HCT116 (cell line): ENCODE results near the gene RBL1. TPM values are rescaled to one million over a fixed set of nuclear protein-coding genes. Genes with fewer than 3 reads are reported as not detected.

ENCODE experiments used
- ATAC-seq: fragments of 200-7000 bp; cut with Tn5 transposase; 2 replicates; pipeline ENCODE4 v1.9.1; 2020; ENCODE audit warnings: mild to moderate bottlenecking, moderate library complexity
- Bru-seq: library from RNA; stranded (reverse); fragments of 400-500 nt; gene quantifications from one replicate; lab custom pipeline; 2021; lab: Mats Ljungman, UMichigan
- BruChase-seq, 2 experiments: library from RNA; stranded (reverse); fragments of 400-500 nt; gene quantifications; one replicate each; lab custom pipeline; 2021; lab: Mats Ljungman, UMichigan
- BruUV-seq: library from RNA; stranded (reverse); fragments of 400-500 nt; replicated peaks from 2 replicates; lab custom pipeline; 2021; lab: Mats Ljungman, UMichigan
- CTCF ChIA-PET: fragments of 300-600 bp; sonication (Branson Sonifier 250); formaldehyde crosslinking; loops from one replicate; lab custom pipeline; 2021; ENCODE audit warnings: antibody characterized with exemption; lab: Charles Lee
- POLR2A ChIA-PET: fragments of 300-600, 350-600 bp; sonication (Branson Sonifier 250); formaldehyde crosslinking; loops from one replicate; lab custom pipeline; 2021; ENCODE audit warnings: antibody characterized with exemption; lab: Charles Lee
- RAD21 ChIA-PET, 2 experiments: fragments of 300-600 bp; sonication (Branson Sonifier 250); formaldehyde crosslinking; loops; one replicate each; lab custom pipeline; 2023; ENCODE audit warnings: low total read pairs in 2 of 2; ENCODE audit not compliant: uncharacterized antibody in 2 of 2, unreplicated experiment in 2 of 2, low non-redundant PET in 1 of 2; lab: Charles Lee
- DNase-seq: peaks from one replicate; pipeline ENCODE4 v3.0.0-alpha.2; 2010; ENCODE audit warnings: low read depth, low spot score
- H2AFZ ChIP-seq: fragments of 200-600 bp; shearing (Covaris generic), sonication (generic); 2 replicates; pipeline ENCODE4 v1.6.1; 2017; ENCODE audit warnings: low read depth, mixed run types, mixed read lengths, antibody characterized with exemption, low read length; ENCODE audit not compliant: poor library complexity, severe bottlenecking
- H3K27ac ChIP-seq: 2 replicates; pipeline ENCODE4 v1.5.1; 2012; ENCODE audit warnings: low read depth, low read length
- H3K27me3 ChIP-seq: fragments of 200-600 bp; sonication (generic); 2 replicates; pipeline ENCODE4 v1.6.1; 2016; ENCODE audit warnings: mixed run types, low read length, mixed read lengths; ENCODE audit not compliant: insufficient read depth
- H3K36me3 ChIP-seq, 2 experiments: fragments of 200-500 bp in 1 of 2; fragments of 200-600 bp in 1 of 2; sonication (Bioruptor generic) in 1 of 2; sonication (generic) in 1 of 2; 2 replicates each; pipeline versions ENCODE4 v1.5.1 to v1.6.1; 2014 to 2016; ENCODE audit warnings: low read length in 2 of 2, inconsistent platforms in 1 of 2, mixed read lengths in 1 of 2, mixed run types in 1 of 2; ENCODE audit not compliant: insufficient read depth in 2 of 2, control insufficient read depth in 1 of 2
- H3K4me1 ChIP-seq, 2 experiments: fragments of 200-600 bp in 1 of 2; sonication (generic) in 1 of 2; 2 replicates each; pipeline versions ENCODE4 v1.5.1 to v1.6.1; 2012 to 2017; ENCODE audit warnings: low read length in 2 of 2, inconsistent platforms in 1 of 2, mild to moderate bottlenecking in 1 of 2, mixed read lengths in 1 of 2, mixed run types in 1 of 2, moderate library complexity in 1 of 2; ENCODE audit not compliant: insufficient read depth in 2 of 2, control insufficient read depth in 1 of 2
- H3K4me2 ChIP-seq: fragments of 200-600 bp; sonication (generic); 2 replicates; pipeline ENCODE4 v1.6.1; 2017; ENCODE audit warnings: mixed run types, low read length, mixed read lengths
- H3K4me3 ChIP-seq, 2 experiments: fragments of 200-600 bp in 1 of 2; sonication (generic) in 1 of 2; replicated peaks in 1 of 2; 2 replicates each; pipeline ENCODE4 v1.5.1; 2011 to 2016; ENCODE audit warnings: low read length in 2 of 2, control low read depth in 1 of 2, low read depth in 1 of 2, mild to moderate bottlenecking in 1 of 2, mixed read lengths in 1 of 2, mixed run types in 1 of 2
- H3K79me2 ChIP-seq: fragments of 200-600 bp; sonication (generic); 2 replicates; pipeline ENCODE4 v1.6.1; 2017; ENCODE audit warnings: mild to moderate bottlenecking, mixed run types, low read length, moderate library complexity, mixed read lengths; ENCODE audit not compliant: insufficient read depth
- H3K9ac ChIP-seq: fragments of 200-600 bp; sonication (generic); 2 replicates; pipeline ENCODE4 v1.6.1; 2016; ENCODE audit warnings: low read length, mixed read lengths
- H3K9me2 ChIP-seq: fragments of 200-600 bp; sonication (generic), shearing (Covaris generic); 2 replicates; pipeline ENCODE4 v1.6.1; 2017; ENCODE audit warnings: mixed run types, mild to moderate bottlenecking, moderate library complexity; ENCODE audit not compliant: insufficient read depth
- H3K9me3 ChIP-seq, 2 experiments: fragments of 200-500 bp in 1 of 2; fragments of 200-600 bp in 1 of 2; sonication (Bioruptor generic) in 1 of 2; sonication (generic) in 1 of 2; 2 replicates each; pipeline ENCODE4 v1.6.1; 2014 to 2017; ENCODE audit warnings: low read length in 2 of 2, mixed read lengths in 2 of 2, inconsistent platforms in 1 of 2, low read depth in 1 of 2, mild to moderate bottlenecking in 1 of 2, mixed run types in 1 of 2, moderate library complexity in 1 of 2; ENCODE audit not compliant: control insufficient read depth in 1 of 2, insufficient read depth in 1 of 2
- H4K20me1 ChIP-seq: fragments of 200-600 bp; sonication (generic), shearing (Covaris generic); 2 replicates; pipeline ENCODE4 v1.6.1; 2017; ENCODE audit warnings: mixed run types, mild to moderate bottlenecking, moderate library complexity; ENCODE audit not compliant: insufficient read depth
- ATF3 ChIP-seq: IDR thresholded peaks from 2 replicates; pipeline ENCODE4 v1.6.1; 2012
- CBX3 ChIP-seq: IDR thresholded peaks from 2 replicates; pipeline ENCODE4 v1.6.1; 2012; ENCODE audit warnings: low read depth
- CEBPB ChIP-seq: IDR thresholded peaks from 2 replicates; pipeline ENCODE4 v1.6.1; 2012; ENCODE audit warnings: low read depth
- EGR1 ChIP-seq: IDR thresholded peaks from 2 replicates; pipeline ENCODE4 v1.6.1; 2012; ENCODE audit warnings: low read depth
- EZH2 ChIP-seq: fragments of 200-600 bp; sonication (generic); IDR thresholded peaks from 2 replicates; pipeline ENCODE4 v1.6.1; 2017; ENCODE audit warnings: antibody characterized with exemption, mixed run types
- EZH2phosphoT487 ChIP-seq: fragments of 200-600 bp; IDR thresholded peaks from 2 replicates; pipeline ENCODE4 v1.6.1; 2018; ENCODE audit warnings: antibody characterized with exemption, borderline replicate concordance
- FOSL1 ChIP-seq: IDR thresholded peaks from 2 replicates; pipeline ENCODE4 v1.6.1; 2012; ENCODE audit warnings: low read depth
- JUND ChIP-seq: IDR thresholded peaks from 2 replicates; pipeline ENCODE4 v1.6.1; 2012
- MAX ChIP-seq: IDR thresholded peaks from 2 replicates; pipeline ENCODE4 v1.6.1; 2012
- POLR2A ChIP-seq: IDR thresholded peaks from 2 replicates; pipeline ENCODE4 v1.7.0; 2011; ENCODE audit warnings: borderline replicate concordance; ENCODE audit not compliant: insufficient read depth, insufficient read length; ENCODE audit errors: extremely low read depth
- POLR2AphosphoS5 ChIP-seq: IDR thresholded peaks from 2 replicates; pipeline ENCODE4 v1.6.1; 2011; ENCODE audit warnings: mild to moderate bottlenecking, low read depth, low read length, moderate library complexity
- RAD21 ChIP-seq: IDR thresholded peaks from 2 replicates; pipeline ENCODE4 v1.6.1; 2012; ENCODE audit warnings: low read depth, mild to moderate bottlenecking
- REST ChIP-seq: IDR thresholded peaks from 2 replicates; pipeline ENCODE4 v1.6.1; 2012; ENCODE audit warnings: low read depth
- SIN3A ChIP-seq: IDR thresholded peaks from 2 replicates; pipeline ENCODE4 v1.6.1; 2012; ENCODE audit warnings: low read depth
- SRF ChIP-seq: IDR thresholded peaks from 2 replicates; pipeline ENCODE4 v1.6.1; 2012; ENCODE audit warnings: low read depth
- TCF7L2 ChIP-seq: IDR thresholded peaks from 2 replicates; pipeline ENCODE4 v1.7.0; 2011; ENCODE audit warnings: borderline replicate concordance, inconsistent platforms; ENCODE audit not compliant: insufficient read depth, insufficient read length; ENCODE audit errors: extremely low read depth
- YY1 ChIP-seq: IDR thresholded peaks from 2 replicates; pipeline ENCODE4 v1.6.1; 2011; ENCODE audit warnings: low read length, low read depth, moderate library complexity, mild to moderate bottlenecking; ENCODE audit not compliant: insufficient replicate concordance; ENCODE audit errors: extremely low read depth
- ZBTB33 ChIP-seq: IDR thresholded peaks from 2 replicates; pipeline ENCODE4 v1.6.1; 2011; ENCODE audit warnings: mild to moderate bottlenecking, low read length, moderate library complexity; ENCODE audit not compliant: insufficient replicate concordance; ENCODE audit errors: extremely low read depth
- ZFX ChIP-seq: fragments of 450-650 bp; IDR thresholded peaks from 2 replicates; pipeline ENCODE4 v1.6.1; 2017
- ZNF274 ChIP-seq: fragments of 200-500 bp; sonication (Bioruptor generic); IDR thresholded peaks from 2 replicates; pipeline ENCODE4 v1.6.1; 2014; ENCODE audit warnings: mild to moderate bottlenecking, low read depth, low read length, inconsistent platforms
- intact Hi-C: fragments of 100-400 bp; cut with micrococcal nuclease; formaldehyde crosslinking; loops from 2 replicates; pipeline ENCODE4 v1.10.0; 2022
- long read RNA-seq: library from polyadenylated mRNA; unstranded; transcript quantifications from one replicate; pipeline ENCODE4 v2.0.0, GENCODE V29; 2021; ENCODE audit not compliant: unreplicated experiment
- polyA plus RNA-seq: library from polyadenylated mRNA; unstranded; fragments of >200 nt; gene quantifications from 2 replicates; pipeline ENCODE4 v1.2.1, GENCODE V29; 2012; ENCODE audit warnings: missing spikeins
- total RNA-seq: library from RNA; stranded (reverse); gene quantifications from one replicate; pipeline ENCODE4 v1.2.1, GENCODE V29; 2021; ENCODE audit not compliant: unreplicated experiment

The RBL1 gene
- 16.9 TPM for total RNA-seq
- 3.5 TPM in 2 replicates for polyA plus RNA-seq
- Bru-seq, nascent RNA: percentile 70 among the genes with signal in this experiment
- BruChase-seq, experiment 1, labeled RNA remaining after a 6-hour chase: percentile 63 among the genes with signal in this experiment
- BruChase-seq, experiment 2, labeled RNA remaining after a 2-hour chase: percentile 58 among the genes with signal in this experiment
- long read RNA-seq, full-length matches to known transcripts: 3 of 18 reads
- long read RNA-seq, partial matches to known transcripts: 3 of 18 reads
- long read RNA-seq, other reads (novel, unspliced or antisense): 12 of 18 reads

- Histone ChIP-seq H2AFZ (peak within 1 kb of the TSS; percentile 95), H3K4me3 (peak within 1 kb of the TSS; percentile 74 to 91), H3K27ac (peak within 1 kb of the TSS; percentile 74), H4K20me1 (no peaks in the 10 kb centered on the region), H3K4me1 (peaks cover 14 to 20% of the 10 kb centered on the region in 2 experiments), H3K27me3 (no peaks in the 10 kb centered on the region), H3K9ac (peak within 1 kb of the TSS; percentile 84), H3K36me3 (no peaks in the 10 kb centered on the region), H3K9me3 (no peaks in the 10 kb centered on the region), H3K79me2 (peaks cover 46% of the 10 kb centered on the region), H3K4me2 (peak within 1 kb of the TSS; percentile 80), H3K9me2 (no peaks in the 10 kb centered on the region)
- ATAC-seq: peak; percentile 87
- CTCF ChIA-PET: no interaction called here
- intact Hi-C loops: no loop called here
- DNase-seq: peak; percentile 85
- RAD21 ChIA-PET: no interaction called here
- POLR2A ChIA-PET: interaction anchor here (1.4 to 1.6 kb wide), 2 partner anchors 12 to 83 kb away, joined by 5 read pairs; partner anchors contain the start of genes MROH8 and RPN2
- BruUV-seq: TSS peak; percentile 66
- TF ChIP-seq REST (no peak), JUND (0 out of 2 replicates have a peak, but pooled peaks have one; percentile 22), EZH2 (no peak), EZH2phosphoT487 (no peak), RAD21 (no peak), ZBTB33 (no peak), EGR1 (no peak), MAX (peak; percentile 78; the same call in 1 of the 2 replicates), SRF (no peak), FOSL1 (no peak), CEBPB (peak; percentile 48), TCF7L2 (peak; percentile 56), ZFX (peak; percentile 52; the same call in 1 of the 2 replicates), YY1 (peak; percentile 70), ZNF274 (no peak), ATF3 (no peak), SIN3A (peak; percentile 75), POLR2AphosphoS5 (peak; percentile 75), POLR2A (peak; percentile 52), CBX3 (peak; percentile 68; the same call in 1 of the 2 replicates)
Observed at GRCh38 chr20:37095599-37096414, at the start of gene RBL1. Gene RBL1, minus strand, starts transcription at chr20:37095997. Its CDS starts 69 bp downstream, at chr20:37095928.
